GM19239 (cell line): ENCODE measurements around the gene COL4A2.
"Not testable (repeated sequence)": the region's sequence is repeated elsewhere in the genome, so short reads cannot be mapped to it uniquely, and the experiment has no call there.

Source experiments
- DNase-seq: peaks from one replicate; pipeline ENCODE4 v3.0.0; 2011; ENCODE audit warnings: low spot score; ENCODE audit not compliant: insufficient read length
- FAIRE-seq: peaks from 2 replicates; lab custom pipeline; 2011; peaks lifted over from hg19 to GRCh38; lab: Jason Lieb, UNC

COL4A2 gene

GRCh38 chr13:110303644-110304043 is 3.4 kb upstream of the COL4A2 start:
- FAIRE-seq (no peak), DNase-seq (no peak)

GRCh38 chr13:110304256-110304655 is 2.8 kb upstream of the COL4A2 start:
- no peak for FAIRE-seq
- no peak for DNase-seq

GRCh38 chr13:110305001-110305400 is 2.1 kb upstream of the COL4A2 start:
- FAIRE-seq (no peak), DNase-seq (no peak)

- no peak for FAIRE-seq
- DNase-seq: no peak
Measured at GRCh38 chr13:110305544-110305943, 1.5 kb upstream of the COL4A2 start.

- no peak for DNase-seq
- FAIRE-seq: no peak
Measured at GRCh38 chr13:110305949-110306339, 1.1 kb upstream of the COL4A2 start.

- no peak for DNase-seq
- no peak for FAIRE-seq
Measured at GRCh38 chr13:110306340-110306959, 634 bp upstream of the COL4A2 start.

- no peak for FAIRE-seq
- DNase-seq: no peak
Measured at GRCh38 chr13:110307767-110308655, 927 bp downstream of the COL4A2 start.

GRCh38 chr13:110308656-110309359 is 1.7 kb downstream of the COL4A2 start:
- DNase-seq (no peak), FAIRE-seq (no peak)

- no peak for DNase-seq
Measured at GRCh38 chr13:110309661-110310524, 2.8 kb downstream of the COL4A2 start.

GRCh38 chr13:110310541-110311442 is 3.7 kb downstream of the COL4A2 start:
- DNase-seq: no peak
- FAIRE-seq: no peak

More at GRCh38 chr13:110309661-110310524, 2.8 kb downstream of the COL4A2 start:
- FAIRE-seq: no peak

GRCh38 chr13:110311443-110312338 is 4.6 kb downstream of the COL4A2 start:
- FAIRE-seq: no peak

GRCh38 chr13:110312339-110313031 is 5.4 kb downstream of the COL4A2 start:
- no peak for FAIRE-seq
- no peak for DNase-seq

More at GRCh38 chr13:110311443-110312338, 4.6 kb downstream of the COL4A2 start:
- no peak for DNase-seq

- DNase-seq, FAIRE-seq: not testable (repeated sequence)
Measured at GRCh38 chr13:110313261-110313660, 6.2 kb downstream of the COL4A2 start.

- DNase-seq, FAIRE-seq: not testable (repeated sequence)
Measured at GRCh38 chr13:110313733-110314132, 6.6 kb downstream of the COL4A2 start.

- DNase-seq: no peak
- FAIRE-seq: no peak
Measured at GRCh38 chr13:110314516-110315245, 7.6 kb downstream of the COL4A2 start.

GRCh38 chr13:110316196-110316595 is 9.1 kb downstream of the COL4A2 start:
- no peak for FAIRE-seq
- no peak for DNase-seq

GRCh38 chr13:110317093-110317492 is 10.0 kb downstream of the COL4A2 start:
- FAIRE-seq (no peak), DNase-seq (no peak)
